GM12873 (cell line): ENCODE measurements around the gene CD302.

ENCODE experiments used
- CTCF ChIP-seq: IDR thresholded peaks from 2 replicates; pipeline ENCODE4 v1.5.1; 2012; ENCODE audit warnings: low read depth, mild to moderate bottlenecking, moderate library complexity, low read length, control low read depth; ENCODE audit not compliant: insufficient read depth; ENCODE audit errors: missing control alignments

The CD302 gene

DNA sequence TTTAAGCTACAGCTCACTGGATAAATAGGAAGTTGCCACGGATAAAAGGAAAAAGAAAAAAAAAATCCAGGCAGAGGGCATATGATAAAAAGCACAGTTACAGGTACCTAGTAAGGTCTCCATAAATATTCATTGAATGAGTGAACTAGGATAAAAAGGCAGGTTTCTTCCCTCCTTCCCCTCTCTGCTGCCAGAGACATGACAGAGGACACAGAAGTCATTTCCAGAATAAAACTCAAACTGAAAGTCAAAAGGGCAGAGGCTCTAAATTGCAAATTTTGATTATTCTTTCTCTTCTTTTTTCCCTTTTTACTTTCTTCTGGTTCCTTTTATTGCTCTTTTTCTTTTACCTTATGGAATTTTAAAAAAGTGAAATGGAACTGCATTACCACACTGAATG, 7.7 kb downstream of the CD302 start:
- no peak for TF ChIP-seq CTCF

DNA sequence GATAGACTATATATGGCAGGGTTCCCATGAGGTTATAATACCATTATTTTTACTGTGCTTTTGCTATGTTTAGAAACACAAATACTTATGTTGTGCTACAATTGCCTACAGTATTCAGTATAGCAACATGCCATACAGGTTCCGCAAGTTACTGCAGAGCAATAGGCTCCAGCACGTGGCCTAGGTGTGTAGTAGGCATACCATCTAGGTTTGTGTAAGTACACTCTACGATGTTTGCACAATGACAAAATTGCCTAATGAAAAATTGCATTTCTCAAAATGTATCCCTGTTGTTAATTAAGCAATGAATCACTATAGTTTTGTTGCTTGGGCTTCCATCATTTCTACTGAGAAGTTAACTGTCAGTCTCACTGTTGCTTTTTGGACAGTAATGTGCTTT, 9.8 kb downstream of the CD302 start:
- no peak for TF ChIP-seq CTCF

DNA sequence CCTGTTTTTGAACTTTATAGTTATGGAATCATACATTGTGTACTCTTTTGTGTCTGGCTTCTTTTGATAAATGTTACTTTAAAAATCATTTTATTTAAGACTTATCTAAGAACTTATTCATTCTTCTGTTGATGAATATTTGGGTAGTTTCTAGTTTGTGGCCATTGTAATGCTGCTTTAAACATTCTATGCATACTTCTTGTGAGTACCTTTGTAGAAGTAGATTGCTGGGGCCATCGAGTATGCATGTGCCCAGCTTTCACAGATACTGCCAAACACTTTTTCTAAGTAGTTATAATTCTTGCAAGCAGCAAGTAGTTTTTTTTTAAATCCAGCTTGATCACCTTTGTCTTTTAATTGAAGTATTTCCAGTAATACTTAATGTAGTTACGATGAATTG, 11.1 kb downstream of the CD302 start:
- TF ChIP-seq CTCF, result no peak

DNA sequence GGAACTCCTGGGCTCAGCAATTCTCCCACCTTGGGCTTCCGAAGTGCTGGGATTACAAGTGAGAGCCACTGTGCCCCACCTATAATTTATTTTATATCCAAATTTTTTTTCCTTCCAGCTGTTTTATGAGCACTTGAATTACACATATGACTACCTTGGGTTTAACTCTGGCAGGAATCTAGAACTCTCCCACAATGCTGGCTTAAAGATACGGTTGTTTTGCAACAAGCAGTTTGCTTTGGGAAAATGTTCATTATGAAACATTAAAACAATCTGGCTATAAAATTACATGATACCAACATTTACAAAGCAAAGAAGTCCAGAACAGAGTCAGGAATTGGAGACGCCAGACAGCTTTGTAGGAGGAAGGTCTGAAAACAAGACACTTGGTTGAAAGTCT, 12.8 kb downstream of the CD302 start:
- TF ChIP-seq CTCF, result no peak

DNA sequence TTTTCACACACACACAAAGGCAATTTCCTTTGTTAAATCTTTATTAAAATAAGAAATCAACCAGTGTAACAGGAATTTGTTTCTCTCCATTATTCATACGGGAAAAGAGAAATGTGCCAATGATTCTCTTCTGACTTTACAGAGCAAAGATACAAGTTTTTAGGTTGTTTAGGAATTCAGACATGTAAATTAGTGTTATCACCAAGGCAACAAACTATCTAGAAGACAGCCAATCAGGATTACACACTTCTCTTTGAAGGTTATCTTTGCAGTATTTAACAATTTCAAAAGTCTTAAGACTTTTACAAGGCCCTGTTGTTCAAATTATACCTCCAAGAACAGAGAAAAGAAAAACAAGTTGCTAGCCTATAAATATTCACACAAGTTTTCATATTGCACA, 14.5 kb downstream of the CD302 start:
- TF ChIP-seq CTCF, result no peak

DNA sequence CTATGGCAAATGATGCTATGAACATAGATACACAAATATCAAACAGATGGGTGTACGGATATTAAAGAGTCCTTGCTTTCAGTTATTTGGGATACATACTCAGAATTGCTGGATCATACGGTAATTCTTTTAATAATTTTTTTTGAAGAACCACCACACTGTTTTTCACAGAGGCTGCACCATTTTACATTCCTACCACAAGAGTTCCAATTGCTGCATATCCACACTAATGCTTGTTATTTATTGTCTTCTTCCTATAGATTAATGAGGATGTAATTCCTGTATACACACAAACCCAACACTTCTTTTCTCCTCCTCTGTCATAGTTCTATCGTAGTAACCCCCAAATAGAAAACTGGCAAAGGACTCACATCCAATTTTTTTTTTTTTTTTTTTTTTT, 21.7 kb downstream of the CD302 start:
- no peak for TF ChIP-seq CTCF

DNA sequence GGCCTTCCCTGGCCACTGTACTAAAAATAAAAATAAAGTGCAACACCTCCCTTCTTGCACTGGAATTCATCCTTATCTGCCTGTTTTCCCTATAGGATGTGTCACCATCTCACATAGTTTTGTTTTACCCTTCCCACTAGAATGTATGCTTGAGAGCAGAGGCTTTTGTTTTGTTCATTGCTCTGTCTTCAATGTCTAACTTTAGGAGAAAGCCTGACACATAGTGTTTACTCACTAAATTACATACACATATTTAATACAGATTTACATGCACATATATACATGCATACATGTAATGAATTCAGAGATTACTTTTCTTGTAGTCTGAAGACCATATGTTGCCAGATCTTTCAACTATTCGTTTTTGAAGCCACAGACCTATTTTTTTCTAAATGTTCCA, 23.0 kb downstream of the CD302 start:
- no peak for TF ChIP-seq CTCF

- no peak for TF ChIP-seq CTCF
Measured at GRCh38 chr2:159774370-159774990, 23.5 kb downstream of the CD302 start.
